ENCODE measurements around the gene MINK1.

DNA sequence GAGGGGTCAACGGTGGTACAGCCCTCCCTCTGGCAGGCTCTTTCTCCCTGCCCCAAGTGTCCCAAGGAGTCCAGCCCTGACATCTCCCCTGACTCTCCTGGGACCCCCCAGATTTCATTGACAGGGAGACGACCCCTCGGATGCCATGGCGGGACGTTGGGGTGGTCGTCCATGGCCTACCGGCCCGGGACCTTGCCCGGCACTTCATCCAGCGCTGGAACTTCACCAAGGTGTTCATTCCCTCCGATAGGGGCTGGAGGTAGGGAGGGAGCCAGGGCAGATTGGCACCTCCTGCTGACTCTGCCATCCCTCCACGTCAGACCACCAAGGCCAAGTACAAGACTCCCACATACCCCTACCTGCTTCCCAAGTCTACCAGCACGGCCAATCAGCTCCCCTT is 16.3 kb upstream of the MINK1 start:
- TF ChIP-seq, protein P1, sequence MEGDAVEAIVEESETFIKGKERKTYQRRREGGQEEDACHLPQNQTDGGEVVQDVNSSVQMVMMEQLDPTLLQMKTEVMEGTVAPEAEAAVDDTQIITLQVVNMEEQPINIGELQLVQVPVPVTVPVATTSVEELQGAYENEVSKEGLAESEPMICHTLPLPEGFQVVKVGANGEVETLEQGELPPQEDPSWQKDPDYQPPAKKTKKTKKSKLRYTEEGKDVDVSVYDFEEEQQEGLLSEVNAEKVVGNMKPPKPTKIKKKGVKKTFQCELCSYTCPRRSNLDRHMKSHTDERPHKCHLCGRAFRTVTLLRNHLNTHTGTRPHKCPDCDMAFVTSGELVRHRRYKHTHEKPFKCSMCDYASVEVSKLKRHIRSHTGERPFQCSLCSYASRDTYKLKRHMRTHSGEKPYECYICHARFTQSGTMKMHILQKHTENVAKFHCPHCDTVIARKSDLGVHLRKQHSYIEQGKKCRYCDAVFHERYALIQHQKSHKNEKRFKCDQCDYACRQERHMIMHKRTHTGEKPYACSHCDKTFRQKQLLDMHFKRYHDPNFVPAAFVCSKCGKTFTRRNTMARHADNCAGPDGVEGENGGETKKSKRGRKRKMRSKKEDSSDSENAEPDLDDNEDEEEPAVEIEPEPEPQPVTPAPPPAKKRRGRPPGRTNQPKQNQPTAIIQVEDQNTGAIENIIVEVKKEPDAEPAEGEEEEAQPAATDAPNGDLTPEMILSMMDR (tag by site-specific recombination; IDR thresholded peaks at IDR 0.05), result no peak
- TF ChIP-seq KLF8 (tag by site-specific recombination; IDR thresholded peaks at IDR 0.05) (no peak), ZNF138 (tag by site-specific recombination; IDR thresholded peaks at IDR 0.05; ENCODE audit: borderline replicate concordance) (no peak), GLIS2 (tag by site-specific recombination; IDR thresholded peaks at IDR 0.05) (no peak), ZNF514 (tag by site-specific recombination; IDR thresholded peaks at IDR 0.05) (no peak), ZNF174 (tag by site-specific recombination; IDR thresholded peaks at IDR 0.05) (no peak), ZNF274 (IDR thresholded peaks at IDR 0.05; ENCODE audit: low read length) (no peak), ZNF274 (tag by site-specific recombination; IDR thresholded peaks at IDR 0.05; ENCODE audit: borderline replicate concordance) (no peak), ZNF266 (tag by site-specific recombination; IDR thresholded peaks at IDR 0.05; ENCODE audit: low read depth) (no peak), ZNF549 (tag by site-specific recombination; IDR thresholded peaks at IDR 0.05) (no peak), ZBTB20 (tag by site-specific recombination; IDR thresholded peaks at IDR 0.05) (no peak), ZNF530 (tag by site-specific recombination; IDR thresholded peaks at IDR 0.05; ENCODE audit: low read depth) (no peak), HOXA7 (CRISPR knock-in tag; IDR thresholded peaks at IDR 0.05; ENCODE audit: borderline replicate concordance) (no peak), ZNF792 (tag by site-specific recombination; IDR thresholded peaks at IDR 0.05) (no peak)
